Measurements from ENCODE around the gene PGLYRP4. TPM values are rescaled to one million over a fixed set of nuclear protein-coding genes. Genes with fewer than 3 reads are reported as not detected.

PGLYRP4 gene
- total RNA-seq, 1 donor from 2014 or later, result not detected

- POLR2A ChIA-PET, result no interaction called here
- TF ChIP-seq, protein P1, sequence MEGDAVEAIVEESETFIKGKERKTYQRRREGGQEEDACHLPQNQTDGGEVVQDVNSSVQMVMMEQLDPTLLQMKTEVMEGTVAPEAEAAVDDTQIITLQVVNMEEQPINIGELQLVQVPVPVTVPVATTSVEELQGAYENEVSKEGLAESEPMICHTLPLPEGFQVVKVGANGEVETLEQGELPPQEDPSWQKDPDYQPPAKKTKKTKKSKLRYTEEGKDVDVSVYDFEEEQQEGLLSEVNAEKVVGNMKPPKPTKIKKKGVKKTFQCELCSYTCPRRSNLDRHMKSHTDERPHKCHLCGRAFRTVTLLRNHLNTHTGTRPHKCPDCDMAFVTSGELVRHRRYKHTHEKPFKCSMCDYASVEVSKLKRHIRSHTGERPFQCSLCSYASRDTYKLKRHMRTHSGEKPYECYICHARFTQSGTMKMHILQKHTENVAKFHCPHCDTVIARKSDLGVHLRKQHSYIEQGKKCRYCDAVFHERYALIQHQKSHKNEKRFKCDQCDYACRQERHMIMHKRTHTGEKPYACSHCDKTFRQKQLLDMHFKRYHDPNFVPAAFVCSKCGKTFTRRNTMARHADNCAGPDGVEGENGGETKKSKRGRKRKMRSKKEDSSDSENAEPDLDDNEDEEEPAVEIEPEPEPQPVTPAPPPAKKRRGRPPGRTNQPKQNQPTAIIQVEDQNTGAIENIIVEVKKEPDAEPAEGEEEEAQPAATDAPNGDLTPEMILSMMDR (IDR thresholded peaks at IDR 0.05), result no peak
- no peak overlapping the region for H3K27ac Mint-ChIP-seq
- ATAC-seq (ENCODE audit: low read depth), result no peak
- intact Hi-C loops (cut with micrococcal nuclease), result no loop called here
- no peak overlapping the region for H3K4me3 Mint-ChIP-seq
- peaks cover 2% of the 10 kb centered on the region for H3K9me3 Mint-ChIP-seq
- CTCF ChIA-PET, result no interaction called here
- DNase-seq, result no peak
- peaks cover 6% of the 10 kb centered on the region for H3K27me3 Mint-ChIP-seq
- no peaks in the 10 kb centered on the region for H3K4me1 Mint-ChIP-seq
- H3K36me3 Mint-ChIP-seq (ENCODE audit: low read depth), result no peaks in the 10 kb centered on the region
Measured at GRCh38 chr1:153313288-153313687, 35.4 kb downstream of the PGLYRP4 start.

DNA sequence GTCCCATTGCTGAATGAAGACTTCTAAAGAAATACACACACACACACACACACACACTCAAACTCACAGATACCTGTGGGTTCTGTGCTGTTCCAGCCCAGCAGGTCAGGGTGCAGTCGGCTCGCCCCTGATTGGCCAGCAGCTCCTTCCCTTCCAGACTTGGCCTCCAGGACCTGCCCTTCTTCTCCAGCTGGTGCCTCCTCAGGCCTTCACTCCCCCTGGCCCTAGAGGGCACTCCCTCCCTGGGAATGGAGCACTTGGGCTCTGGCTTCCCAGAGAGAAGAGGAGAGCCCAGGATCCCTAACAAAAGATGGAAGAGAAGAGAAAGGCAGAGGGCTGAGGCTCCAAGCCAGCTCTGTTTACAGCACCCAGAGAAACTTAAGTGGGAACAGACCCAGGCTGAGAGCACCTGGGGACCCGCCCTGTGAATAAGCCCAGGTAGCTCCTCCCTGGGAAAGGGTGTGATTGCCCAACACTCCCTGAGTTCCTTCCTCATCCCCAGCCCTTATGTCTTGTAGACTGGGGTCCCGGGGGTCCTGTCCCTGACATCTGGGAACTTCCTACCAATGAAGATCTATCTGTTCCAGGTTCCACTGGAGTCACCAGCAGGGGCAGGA, 36.0 kb downstream of the PGLYRP4 start, which contains the start of gene PGLYRP3:
Gene PGLYRP3 (minus strand): TSS at position 383 of the 617 bp plus-strand sequence. CDS start 2,287 bp downstream, outside the sequence.
- H3K9me3 Mint-ChIP-seq, result peaks cover 2% of the 10 kb centered on the region
- intact Hi-C loops (cut with micrococcal nuclease), result no loop called here
- peaks cover 7% of the 10 kb centered on the region for H3K27me3 Mint-ChIP-seq
- no peak within 1 kb of the TSS for H3K4me3 Mint-ChIP-seq
- TF ChIP-seq, protein P1 (IDR thresholded peaks at IDR 0.05), result no peak
- DNase-seq (no peak), ATAC-seq (ENCODE audit: low read depth) (no peak)
- H3K27ac Mint-ChIP-seq, result no peak within 1 kb of the TSS
- ChIA-PET CTCF (no interaction called here), POLR2A (no interaction called here)
- no peaks in the 10 kb centered on the region for H3K4me1 Mint-ChIP-seq
- H3K36me3 Mint-ChIP-seq (ENCODE audit: low read depth), result no peaks in the 10 kb centered on the region

DNA sequence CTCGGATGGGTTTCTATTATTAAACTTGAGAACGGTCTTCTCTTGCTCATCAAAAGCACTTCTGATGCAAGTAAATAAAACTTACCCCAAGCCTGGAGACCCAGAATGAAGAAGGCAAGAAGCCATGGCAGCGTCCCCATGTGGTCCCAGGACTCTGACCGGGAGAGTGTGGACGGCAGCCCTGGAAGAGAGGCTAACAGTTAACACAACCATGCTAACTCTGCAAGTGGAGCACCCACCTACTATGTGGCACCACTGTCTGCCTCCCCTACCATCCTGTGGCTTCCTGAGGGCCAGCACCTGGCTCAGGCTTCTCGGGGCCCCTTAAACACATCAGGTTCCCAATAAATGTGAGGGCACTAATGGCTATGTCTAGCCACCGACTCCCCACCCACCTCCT, 38.1 kb downstream of the PGLYRP4 start:
- H3K4me3 Mint-ChIP-seq, result no peak overlapping the region
- no peak overlapping the region for H3K27ac Mint-ChIP-seq
- DNase-seq (no peak), ATAC-seq (ENCODE audit: low read depth) (no peak)
- no peaks in the 10 kb centered on the region for H3K4me1 Mint-ChIP-seq
- H3K27me3 Mint-ChIP-seq, result peaks cover 7% of the 10 kb centered on the region
- TF ChIP-seq, protein P1 (IDR thresholded peaks at IDR 0.05), result no peak
- peaks cover 2% of the 10 kb centered on the region for H3K9me3 Mint-ChIP-seq
- CTCF ChIA-PET, result no interaction called here
- no peaks in the 10 kb centered on the region for H3K36me3 Mint-ChIP-seq (ENCODE audit: low read depth)
- POLR2A ChIA-PET, result no interaction called here
- intact Hi-C loops (cut with micrococcal nuclease), result no loop called here

DNA sequence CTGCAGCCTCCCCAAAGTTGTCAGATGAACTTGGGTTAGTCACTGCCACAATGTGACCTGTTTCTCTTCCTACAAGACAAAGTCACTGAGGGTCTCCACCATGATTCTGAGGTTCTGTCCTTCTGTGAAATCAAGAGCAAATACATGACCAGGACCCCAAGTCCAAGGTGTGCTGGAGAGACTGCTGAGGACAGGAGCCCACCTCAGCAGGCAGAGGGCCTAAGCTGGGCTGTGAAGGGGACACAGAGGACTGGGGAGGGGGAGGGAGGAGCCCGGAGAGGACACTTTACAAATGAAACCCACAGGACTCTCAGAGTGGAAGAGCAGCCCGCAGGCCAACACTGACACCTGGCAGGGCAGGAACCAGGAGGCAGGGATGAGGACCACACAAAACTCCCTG, 39.2 kb downstream of the PGLYRP4 start:
- no peak overlapping the region for H3K4me3 Mint-ChIP-seq
- H3K4me1 Mint-ChIP-seq, result no peaks in the 10 kb centered on the region
- no peak for ATAC-seq (ENCODE audit: low read depth)
- intact Hi-C loops (cut with micrococcal nuclease), result no loop called here
- TF ChIP-seq, protein P1 (IDR thresholded peaks at IDR 0.05), result no peak
- no peak overlapping the region for H3K27ac Mint-ChIP-seq
- ChIA-PET POLR2A (no interaction called here), CTCF (no interaction called here)
- DNase-seq, result no peak
- H3K9me3 Mint-ChIP-seq, result no peaks in the 10 kb centered on the region
- H3K36me3 Mint-ChIP-seq (ENCODE audit: low read depth), result no peaks in the 10 kb centered on the region
- peaks cover 7% of the 10 kb centered on the region for H3K27me3 Mint-ChIP-seq

DNA sequence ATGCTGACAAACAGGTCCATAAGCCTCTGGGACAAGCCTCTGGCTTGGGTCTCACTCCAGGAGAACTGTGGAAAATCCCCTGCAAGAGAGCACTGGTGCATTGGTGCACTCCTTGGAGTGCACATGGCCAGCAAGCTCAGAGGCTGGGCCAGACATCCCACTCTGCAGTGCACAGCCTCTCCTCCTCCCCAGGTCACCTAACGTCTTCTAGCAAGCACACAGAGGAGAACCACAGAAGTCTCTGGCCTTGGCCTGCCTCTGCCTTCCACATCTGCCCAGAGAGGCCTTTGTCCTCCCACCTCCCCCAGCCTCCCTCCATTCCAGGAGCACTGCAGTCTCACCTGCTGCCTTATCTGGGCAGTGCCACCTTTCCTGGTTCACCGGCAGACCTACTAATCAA, 40.1 kb downstream of the PGLYRP4 start:
- CTCF ChIA-PET, result no interaction called here
- peaks cover 8% of the 10 kb centered on the region for H3K27me3 Mint-ChIP-seq
- H3K4me1 Mint-ChIP-seq, result no peaks in the 10 kb centered on the region
- TF ChIP-seq, protein P1 (IDR thresholded peaks at IDR 0.05), result no peak
- no peaks in the 10 kb centered on the region for H3K36me3 Mint-ChIP-seq (ENCODE audit: low read depth)
- DNase-seq (no peak), ATAC-seq (ENCODE audit: low read depth) (no peak)
- no peak overlapping the region for H3K27ac Mint-ChIP-seq
- H3K9me3 Mint-ChIP-seq, result no peaks in the 10 kb centered on the region
- POLR2A ChIA-PET, result no interaction called here
- H3K4me3 Mint-ChIP-seq, result no peak overlapping the region
- intact Hi-C loops (cut with micrococcal nuclease), result no loop called here

Measured in activated B cell treated with CpG ODN at 0.5 μM for 24 hours (primary cell).